Measurements from ENCODE around the gene B3GNT5. TPM values are rescaled to one million over a fixed set of nuclear protein-coding genes. Genes with fewer than 3 reads are reported as not detected.
"Not testable (repeated sequence)": the region's sequence is repeated elsewhere in the genome, so short reads cannot be mapped to it uniquely, and the experiment has no call there.

Gene B3GNT5
- total and polyA plus RNA-seq, 2 experiments from 2014 or later, result 22.7 to 39.6 TPM

GRCh38 chr3:183229178-183229577 is 23.9 kb upstream of the B3GNT5 start:
- Histone ChIP-seq H3K27me3 (no peaks in the 10 kb centered on the region), H3K4me2 (no peak overlapping the region), H3K27ac (no peak overlapping the region), H3K4me3 (no peak overlapping the region), H2AFZ (no peak overlapping the region), H3K9me2 (replicated peaks; ENCODE audit: insufficient read depth) (no peaks in the 10 kb centered on the region), H3K4me1 (ENCODE audit: insufficient read depth) (peaks cover 5% of the 10 kb centered on the region), H3K9me3 (ENCODE audit: low read depth) (no peaks in the 10 kb centered on the region), H4K20me1 (ENCODE audit: insufficient read depth, poor library complexity, severe bottlenecking) (no peaks in the 10 kb centered on the region), H3K79me2 (no peaks in the 10 kb centered on the region), H3K36me3 (replicated peaks; ENCODE audit: insufficient read depth, low read depth) (no peaks in the 10 kb centered on the region)
- no peak for DNase-seq (ENCODE audit: low spot score)
- 79% methylated on average over 1 of the region's 1 CpG for WGBS (ENCODE audit: low lambda C conversion rate, missing lambda C conversion rate)
- no peak for TF ChIP-seq EZH2phosphoT487 (IDR thresholded peaks at IDR 0.05; ENCODE audit: low read depth, severe bottlenecking, unreplicated experiment)
- no peak for TF ChIP-seq EZH2 (IDR thresholded peaks at IDR 0.05; ENCODE audit: borderline replicate concordance)
- TF ChIP-seq CTCF (IDR thresholded peaks at IDR 0.05; ENCODE audit: poor library complexity), result no peak

DNA sequence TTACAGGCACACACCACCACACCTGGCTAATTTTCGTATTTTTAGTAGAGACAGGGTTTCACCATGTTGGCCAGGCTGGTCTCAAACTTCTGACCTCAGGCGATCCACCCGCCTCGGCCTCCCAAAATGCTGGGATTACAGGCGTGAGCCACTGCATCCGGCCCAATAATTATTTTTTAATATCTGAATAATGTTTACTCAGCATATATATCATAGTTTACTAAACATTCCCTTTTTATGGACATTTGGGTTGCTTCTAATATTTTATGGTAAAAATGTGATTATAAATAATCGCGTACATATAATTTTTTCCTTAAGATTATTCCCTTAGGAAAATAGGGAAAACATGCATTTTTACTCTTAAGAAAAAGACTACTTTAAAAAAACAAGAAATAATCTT is 22.8 kb upstream of the B3GNT5 start:
- not testable (repeated sequence) for DNase-seq (ENCODE audit: low spot score); H3K27ac ChIP-seq; H3K36me3 ChIP-seq (replicated peaks; ENCODE audit: insufficient read depth, low read depth); H3K79me2 ChIP-seq; H2AFZ ChIP-seq; H3K9me3 ChIP-seq (ENCODE audit: low read depth); H3K4me1 ChIP-seq (ENCODE audit: insufficient read depth); H3K9me2 ChIP-seq (replicated peaks; ENCODE audit: insufficient read depth); H3K4me3 ChIP-seq; H3K4me2 ChIP-seq; H4K20me1 ChIP-seq (ENCODE audit: insufficient read depth, poor library complexity, severe bottlenecking); H3K27me3 ChIP-seq
- 93% methylated on average over 8 of the region's 8 CpGs for WGBS (ENCODE audit: low lambda C conversion rate, missing lambda C conversion rate)

- Histone ChIP-seq H4K20me1 (ENCODE audit: insufficient read depth, poor library complexity, severe bottlenecking) (no peaks in the 10 kb centered on the region), H3K4me1 (ENCODE audit: insufficient read depth) (peaks cover 2% of the 10 kb centered on the region), H3K4me2 (no peak overlapping the region), H3K9me2 (replicated peaks; ENCODE audit: insufficient read depth) (no peaks in the 10 kb centered on the region), H3K27me3 (no peaks in the 10 kb centered on the region), H3K4me3 (no peak overlapping the region), H3K9me3 (ENCODE audit: low read depth) (no peaks in the 10 kb centered on the region), H2AFZ (no peak overlapping the region), H3K36me3 (replicated peaks; ENCODE audit: insufficient read depth, low read depth) (no peaks in the 10 kb centered on the region), H3K79me2 (no peaks in the 10 kb centered on the region), H3K27ac (no peak overlapping the region)
- no peak for DNase-seq (ENCODE audit: low spot score)
- no peak for TF ChIP-seq EZH2phosphoT487 (IDR thresholded peaks at IDR 0.05; ENCODE audit: low read depth, severe bottlenecking, unreplicated experiment)
- TF ChIP-seq CTCF (IDR thresholded peaks at IDR 0.05; ENCODE audit: poor library complexity), result no peak
- TF ChIP-seq EZH2 (IDR thresholded peaks at IDR 0.05; ENCODE audit: borderline replicate concordance), result no peak
- 87% methylated on average over 3 of the region's 3 CpGs for WGBS (ENCODE audit: low lambda C conversion rate, missing lambda C conversion rate)
Observed at GRCh38 chr3:183230826-183231225, 22.2 kb upstream of the B3GNT5 start.

DNA sequence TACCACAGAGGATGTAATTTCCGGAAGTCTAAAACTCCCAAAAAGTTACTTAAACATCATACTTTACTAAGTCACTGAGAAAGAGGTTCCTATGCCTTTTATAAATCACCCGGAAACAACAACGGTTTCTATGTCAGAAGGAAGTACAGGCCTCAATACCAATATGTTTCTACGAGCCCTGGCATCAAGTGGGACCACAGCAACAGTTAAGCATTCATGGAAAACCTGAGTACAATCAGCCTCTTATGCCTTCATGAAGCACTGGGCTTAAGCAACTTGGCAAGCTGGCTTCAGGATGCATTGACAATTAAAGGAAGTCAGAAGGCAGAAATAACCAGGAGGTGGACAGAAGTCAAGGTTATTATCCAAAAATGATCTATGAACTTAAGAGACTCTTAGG is 19.1 kb upstream of the B3GNT5 start:
- no peak overlapping the region for H3K27ac ChIP-seq
- 89% methylated on average over 4 of the region's 4 CpGs for whole genome bisulfite sequencing (ENCODE audit: low lambda C conversion rate, missing lambda C conversion rate)

More for the DNA sequence above, 19.1 kb upstream of the B3GNT5 start:
- TF ChIP-seq EZH2phosphoT487 (IDR thresholded peaks at IDR 0.05; ENCODE audit: low read depth, severe bottlenecking, unreplicated experiment) (no peak), CTCF (IDR thresholded peaks at IDR 0.05; ENCODE audit: poor library complexity) (no peak), EZH2 (IDR thresholded peaks at IDR 0.05; ENCODE audit: borderline replicate concordance) (no peak)
- Histone ChIP-seq H3K9me2 (replicated peaks; ENCODE audit: insufficient read depth) (no peaks in the 10 kb centered on the region), H3K4me1 (ENCODE audit: insufficient read depth) (no peaks in the 10 kb centered on the region), H3K4me3 (no peak overlapping the region), H4K20me1 (ENCODE audit: insufficient read depth, poor library complexity, severe bottlenecking) (no peaks in the 10 kb centered on the region), H3K79me2 (no peaks in the 10 kb centered on the region), H3K36me3 (replicated peaks; ENCODE audit: insufficient read depth, low read depth) (no peaks in the 10 kb centered on the region), H3K27me3 (no peaks in the 10 kb centered on the region), H3K4me2 (no peak overlapping the region), H2AFZ (no peak overlapping the region), H3K9me3 (ENCODE audit: low read depth) (no peaks in the 10 kb centered on the region)
- DNase-seq (ENCODE audit: low spot score), result no peak

Measured in hepatocyte (in vitro differentiated cells).